Measurements from ENCODE around the gene ADAM33.

DNA sequence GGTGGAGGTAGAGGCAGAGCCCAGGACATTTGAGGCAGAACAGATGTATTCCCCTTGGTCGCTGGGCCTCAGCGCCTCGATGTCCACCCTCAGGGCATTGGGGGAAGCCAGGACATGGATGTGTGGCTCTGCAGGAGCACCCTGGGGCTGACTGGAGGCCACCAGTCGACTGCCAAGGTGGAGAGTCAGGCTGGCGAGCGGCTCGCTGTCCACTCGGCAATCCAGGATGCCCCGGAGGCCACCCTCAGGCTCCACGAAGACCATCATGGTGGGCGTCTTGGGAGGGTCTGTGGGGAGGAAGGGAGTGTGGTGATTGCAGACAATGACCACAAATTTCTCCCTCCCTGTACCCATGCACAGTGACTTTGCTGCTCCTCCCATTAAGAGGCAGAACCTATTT, 8.2 kb upstream of the ADAM33 start:
- TF ChIP-seq, protein P1, sequence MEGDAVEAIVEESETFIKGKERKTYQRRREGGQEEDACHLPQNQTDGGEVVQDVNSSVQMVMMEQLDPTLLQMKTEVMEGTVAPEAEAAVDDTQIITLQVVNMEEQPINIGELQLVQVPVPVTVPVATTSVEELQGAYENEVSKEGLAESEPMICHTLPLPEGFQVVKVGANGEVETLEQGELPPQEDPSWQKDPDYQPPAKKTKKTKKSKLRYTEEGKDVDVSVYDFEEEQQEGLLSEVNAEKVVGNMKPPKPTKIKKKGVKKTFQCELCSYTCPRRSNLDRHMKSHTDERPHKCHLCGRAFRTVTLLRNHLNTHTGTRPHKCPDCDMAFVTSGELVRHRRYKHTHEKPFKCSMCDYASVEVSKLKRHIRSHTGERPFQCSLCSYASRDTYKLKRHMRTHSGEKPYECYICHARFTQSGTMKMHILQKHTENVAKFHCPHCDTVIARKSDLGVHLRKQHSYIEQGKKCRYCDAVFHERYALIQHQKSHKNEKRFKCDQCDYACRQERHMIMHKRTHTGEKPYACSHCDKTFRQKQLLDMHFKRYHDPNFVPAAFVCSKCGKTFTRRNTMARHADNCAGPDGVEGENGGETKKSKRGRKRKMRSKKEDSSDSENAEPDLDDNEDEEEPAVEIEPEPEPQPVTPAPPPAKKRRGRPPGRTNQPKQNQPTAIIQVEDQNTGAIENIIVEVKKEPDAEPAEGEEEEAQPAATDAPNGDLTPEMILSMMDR (IDR thresholded peaks at IDR 0.05; ENCODE audit: low read depth, low read length, missing input control), result no peak
- no peak for TF ChIP-seq YY1 (IDR thresholded peaks at IDR 0.05)
